ENCODE results near the gene MTUS2. TPM values are rescaled to one million over a fixed set of nuclear protein-coding genes. Genes with fewer than 3 reads are reported as not detected.

The MTUS2 gene
- total and polyA plus RNA-seq, 2 of the 8 experiments (the other 6 are each of a cell fraction or from before 2014, with no cell fraction given), result 0.18 to 0.80 TPM

DNA sequence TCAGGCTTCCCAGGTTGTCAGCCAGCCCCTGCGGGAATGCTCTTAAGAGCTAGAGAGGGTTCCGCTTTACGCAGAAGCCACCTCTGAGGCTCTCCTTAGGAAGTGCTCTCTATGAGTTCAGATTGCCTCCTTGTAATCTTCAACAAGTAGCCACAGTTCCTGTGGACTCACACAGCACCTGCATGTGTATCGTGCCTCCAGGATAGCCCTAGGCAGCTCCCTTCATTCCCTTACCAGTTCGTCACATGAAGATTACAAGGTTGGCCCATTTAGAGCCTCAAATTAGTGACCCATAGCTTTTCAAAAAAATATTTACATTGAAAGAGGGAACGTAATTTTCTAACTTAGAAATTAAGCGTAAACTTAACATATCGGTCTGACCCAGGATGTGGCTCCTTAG lies 284.3 kb downstream of the MTUS2 start:
- DNase-seq (ENCODE audit: low read depth in 1 of 2, low spot score in 2 of 2), result no peak
- no peak overlapping the region for H3K4me3 ChIP-seq (ENCODE audit: extremely low read depth in 1 of 4, insufficient read depth in 2 of 4, low read depth in 3 of 4, low read length in 4 of 4)
- no peaks in the 10 kb centered on the region for H3K4me1 ChIP-seq (replicated peaks in 1 of 4; ENCODE audit: control insufficient read depth in 3 of 4, insufficient read depth in 4 of 4, low read length in 3 of 4)
- H2BK120ac ChIP-seq (replicated peaks; ENCODE audit: low read depth, low read length), result no peak overlapping the region
- TF ChIP-seq BCL11A (IDR thresholded peaks at IDR 0.05; ENCODE audit: low read depth in 2 of 2, low read length in 2 of 2), result no peak
- no peak for TF ChIP-seq POLR2AphosphoS5 (IDR thresholded peaks at IDR 0.05; ENCODE audit: low read depth, low read length)
- no peak for TF ChIP-seq SP2 (IDR thresholded peaks at IDR 0.05; ENCODE audit: low read length)
- no peak for TF ChIP-seq MAFK (IDR thresholded peaks at IDR 0.05; ENCODE audit: low read depth, low read length)
- no peak for TF ChIP-seq TAF1 (IDR thresholded peaks at IDR 0.05; ENCODE audit: low read depth, low read length)
- no peaks in the 10 kb centered on the region for H3K27me3 ChIP-seq (replicated peaks in 1 of 4; ENCODE audit: control insufficient read depth in 3 of 4, extremely low read depth in 1 of 4, insufficient read depth in 3 of 4, low read length in 3 of 4)
- H3K9me3 ChIP-seq (ENCODE audit: insufficient read depth in 2 of 2, low read depth in 1 of 2, low read length in 1 of 2), result no peaks in the 10 kb centered on the region
- no peak overlapping the region for H3K23ac ChIP-seq (ENCODE audit: insufficient read length)
- H4K5ac ChIP-seq (ENCODE audit: insufficient read length, low read depth, low read length), result no peak overlapping the region
- H2BK12ac ChIP-seq (ENCODE audit: low read depth, low read length), result no peak overlapping the region
- H2BK20ac ChIP-seq (ENCODE audit: low read length), result no peak overlapping the region
- no peak overlapping the region for H2AFZ ChIP-seq (ENCODE audit: low read length)
- H3K4me2 ChIP-seq (ENCODE audit: insufficient read depth in 1 of 2, low read depth in 2 of 2, low read length in 2 of 2), result no peak overlapping the region
- no peak overlapping the region for H3K4ac ChIP-seq (replicated peaks; ENCODE audit: insufficient read length, low read depth, low read length)
- CTCF ChIA-PET (ENCODE audit: partially characterized antibody), result interaction anchor here (1.3 kb wide), 1 partner anchor 260 kb away, joined by 3 read pairs; no protein-coding TSS in a partner anchor
- WGBS, 2 experiments (ENCODE audit: extremely low coverage in 1 of 2, insufficient coverage in 1 of 2, insufficient read length in 1 of 2, insufficient replicate concordance in 2 of 2, low coverage in 1 of 2, low lambda C conversion rate in 2 of 2, missing lambda C conversion rate in 1 of 2), result 89% methylated on average over 8 of the region's 8 CpGs; no CpG with 5 or more reads in 1 of the 2 experiments
- H2BK5ac ChIP-seq (ENCODE audit: low read depth, low read length), result no peak overlapping the region
- no peak for FAIRE-seq
- no peaks in the 10 kb centered on the region for H3K23me2 ChIP-seq (ENCODE audit: low read depth, low read length)
- H4K91ac ChIP-seq (replicated peaks; ENCODE audit: insufficient read length, low read length), result no peak overlapping the region
- POLR2A ChIA-PET (ENCODE audit: partially characterized antibody), result interaction anchor here (0.6 kb wide), 1 partner anchor 279 kb away, joined by 3 read pairs; no protein-coding TSS in a partner anchor
- H3K9ac ChIP-seq (replicated peaks in 1 of 4; ENCODE audit: extremely low read depth in 1 of 4, low read depth in 3 of 4, low read length in 3 of 4), result no peak overlapping the region
- H3K79me2 ChIP-seq (ENCODE audit: control insufficient read depth in 1 of 2, insufficient read depth in 2 of 2, low read length in 2 of 2), result no peaks in the 10 kb centered on the region
- H3K79me1 ChIP-seq (ENCODE audit: low read depth, low read length), result no peaks in the 10 kb centered on the region
- H4K8ac ChIP-seq (ENCODE audit: extremely low read depth, insufficient read depth, low read length), result no peak overlapping the region
- no peak overlapping the region for H3K14ac ChIP-seq (ENCODE audit: insufficient read length)
- H2BK15ac ChIP-seq (ENCODE audit: low read length), result no peak overlapping the region
- no peaks in the 10 kb centered on the region for H3K36me3 ChIP-seq (ENCODE audit: control insufficient read depth in 2 of 4, insufficient read depth in 4 of 4, low read length in 3 of 4)
- H2AK5ac ChIP-seq (ENCODE audit: low read depth, low read length), result no peak overlapping the region
- H3K56ac ChIP-seq (replicated peaks; ENCODE audit: insufficient read length, low read depth, low read length), result no peak overlapping the region
- no peak overlapping the region for H3K18ac ChIP-seq (ENCODE audit: extremely low read depth, low read length)
- H3K27ac ChIP-seq (ENCODE audit: low read depth, low read length), result no peak overlapping the region
- H4K20me1 ChIP-seq (replicated peaks in 1 of 2; ENCODE audit: control insufficient read depth in 1 of 2, insufficient read depth in 2 of 2, low read length in 2 of 2), result no peaks in the 10 kb centered on the region
